Fibroblast of the aortic adventitia (primary cell): ENCODE measurements around the gene UNC119. TPM values are rescaled to one million over a fixed set of nuclear protein-coding genes. Genes with fewer than 3 reads are reported as not detected.
A peak's percentile ranks its signal among the peaks of the same experiment; 100 is the strongest.

Experiments used
- DNase-seq: peaks from one replicate; pipeline ENCODE4 v3.0.0-alpha.2; 2010; ENCODE audit warnings: low read depth
- H3K4me3 ChIP-seq: 2 replicates; pipeline ENCODE4 v1.5.1; 2011; ENCODE audit warnings: low read depth, mild to moderate bottlenecking, control low read depth, low read length, moderate library complexity
- CTCF ChIP-seq: IDR thresholded peaks from 2 replicates; pipeline ENCODE4 v1.5.1; 2011; ENCODE audit warnings: mild to moderate bottlenecking, low read length, control low read depth, inconsistent platforms; ENCODE audit not compliant: insufficient read depth
- total RNA-seq: library from RNA; depleted of rRNA; stranded (reverse); fragments of >200 nt; gene quantifications from 2 replicates; pipeline ENCODE4 v1.2.3, GENCODE V29; 2012; ENCODE audit warnings: low replicate concordance

Gene UNC119
- total RNA-seq, 1 donor = 12.2 TPM

GRCh38 chr17:28563475-28563874, 11.1 kb upstream of the UNC119 start:
- TF ChIP-seq CTCF = no peak
- DNase-seq = peak; percentile 55
- no peak overlapping the region for H3K4me3 ChIP-seq

- DNase-seq = no peak
- no peak overlapping the region for H3K4me3 ChIP-seq
- TF ChIP-seq CTCF = no peak
Observed at GRCh38 chr17:28555022-28555421, 2.6 kb upstream of the UNC119 start.

GRCh38 chr17:28554565-28554964, 2.1 kb upstream of the UNC119 start:
- DNase-seq = peak; percentile 11
- H3K4me3 ChIP-seq = no peak overlapping the region
- peak; percentile 37 for TF ChIP-seq CTCF

GRCh38 chr17:28553000-28553505, 629 bp upstream of the UNC119 start:
- DNase-seq = no peak
- TF ChIP-seq CTCF = no peak
- H3K4me3 ChIP-seq = no peak overlapping the region

- no peak for TF ChIP-seq CTCF
- DNase-seq = peak; percentile 27
- peak overlapping the region; percentile 78 for H3K4me3 ChIP-seq
Observed at GRCh38 chr17:28551421-28552175, 826 bp downstream of the UNC119 start.

GRCh38 chr17:28550858-28551257, 1.6 kb downstream of the UNC119 start:
- no peak for TF ChIP-seq CTCF
- no peak overlapping the region for H3K4me3 ChIP-seq
- no peak for DNase-seq
